ENCODE measurements around the gene CLTCL1. TPM values are rescaled to one million over a fixed set of nuclear protein-coding genes. Genes with fewer than 3 reads are reported as not detected.
A peak's percentile ranks its signal among the peaks of the same experiment; 100 is the strongest.

CLTCL1 gene
- polyA plus RNA-seq, 1 donor from 2014 or later: 1.3 TPM

DNA sequence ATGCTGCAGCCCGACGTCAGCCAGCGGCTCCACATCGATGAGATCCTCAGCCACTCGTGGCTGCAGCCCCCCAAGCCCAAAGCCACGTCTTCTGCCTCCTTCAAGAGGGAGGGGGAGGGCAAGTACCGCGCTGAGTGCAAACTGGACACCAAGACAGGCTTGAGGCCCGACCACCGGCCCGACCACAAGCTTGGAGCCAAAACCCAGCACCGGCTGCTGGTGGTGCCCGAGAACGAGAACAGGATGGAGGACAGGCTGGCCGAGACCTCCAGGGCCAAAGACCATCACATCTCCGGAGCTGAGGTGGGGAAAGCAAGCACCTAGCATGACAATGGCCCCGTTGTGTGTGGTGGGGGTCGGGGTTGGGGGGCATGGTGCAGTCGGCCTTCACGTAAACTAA, 159.4 kb downstream of the CLTCL1 start:
- Mint-ChIP-seq H3K4me3 (no peak overlapping the region), H3K9me3 (no peaks in the 10 kb centered on the region), H3K27me3 (no peaks in the 10 kb centered on the region), H3K4me1 (peaks cover 0 to 6% (median 0%) of the 10 kb centered on the region in 3 donors), H3K27ac (peak overlapping the region in 1 of 3 donors; percentile 18), H3K36me3 (peaks cover 5% of the 10 kb centered on the region)

DNA sequence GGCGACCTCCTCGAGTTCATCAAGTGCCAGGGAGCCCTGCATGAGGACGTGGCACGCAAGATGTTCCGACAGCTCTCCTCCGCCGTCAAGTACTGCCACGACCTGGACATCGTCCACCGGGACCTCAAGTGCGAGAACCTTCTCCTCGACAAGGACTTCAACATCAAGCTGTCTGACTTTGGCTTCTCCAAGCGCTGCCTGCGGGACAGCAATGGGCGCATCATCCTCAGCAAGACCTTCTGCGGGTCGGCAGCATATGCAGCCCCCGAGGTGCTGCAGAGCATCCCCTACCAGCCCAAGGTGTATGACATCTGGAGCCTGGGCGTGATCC, 159.9 kb downstream of the CLTCL1 start:
- H3K4me3 Mint-ChIP-seq: no peak overlapping the region
- peak overlapping the region in 1 of 3 donors; percentile 18 for H3K27ac Mint-ChIP-seq
- no peaks in the 10 kb centered on the region for H3K9me3 Mint-ChIP-seq
- H3K36me3 Mint-ChIP-seq: peaks cover 5% of the 10 kb centered on the region
- peaks cover 0 to 6% (median 0%) of the 10 kb centered on the region in 3 donors for H3K4me1 Mint-ChIP-seq
- H3K27me3 Mint-ChIP-seq: no peaks in the 10 kb centered on the region

DNA sequence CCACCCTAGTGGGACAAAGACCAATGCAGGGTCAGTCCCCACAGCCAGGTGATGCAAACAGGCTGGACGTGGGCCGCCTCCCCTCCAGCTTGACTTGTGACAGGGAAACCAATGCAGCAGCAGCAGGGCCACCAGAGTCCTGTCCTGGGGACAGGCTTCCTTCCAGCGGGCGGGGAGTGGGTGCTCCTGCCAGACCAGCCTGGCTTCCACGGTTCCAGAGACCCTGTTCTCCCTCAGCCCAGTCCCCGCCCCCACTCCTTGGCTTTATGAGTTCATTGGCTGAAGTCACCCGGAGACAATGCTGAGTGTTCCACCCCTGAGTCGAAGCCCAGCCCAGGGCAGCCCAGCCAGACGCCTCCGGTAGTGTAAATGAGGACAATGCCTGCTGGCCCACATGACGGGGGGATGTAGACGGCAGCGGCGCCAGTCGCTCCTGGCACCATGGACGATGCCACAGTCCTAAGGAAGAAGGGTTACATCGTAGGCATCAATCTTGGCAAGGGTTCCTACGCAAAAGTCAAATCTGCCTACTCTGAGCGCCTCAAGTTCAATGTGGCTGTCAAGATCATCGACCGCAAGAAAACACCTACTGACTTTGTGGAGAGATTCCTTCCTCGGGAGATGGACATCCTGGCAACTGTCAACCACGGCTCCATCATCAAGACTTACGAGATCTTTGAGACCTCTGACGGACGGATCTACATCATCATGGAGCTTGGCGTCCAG, 160.4 kb downstream of the CLTCL1 start, which contains the start of gene TSSK2:
TSSK2 (plus strand) TSS at position 350 of the 726 bp plus-strand sequence; CDS start at position 442, 92 bp downstream.
- H3K27me3 Mint-ChIP-seq: no peaks in the 10 kb centered on the region
- H3K27ac Mint-ChIP-seq: peak within 1 kb of the TSS in 1 of 3 donors; percentile 18
- H3K4me3 Mint-ChIP-seq: no peak within 1 kb of the TSS
- H3K4me1 Mint-ChIP-seq: peaks cover 0 to 3% (median 0%) of the 10 kb centered on the region in 3 donors
- H3K36me3 Mint-ChIP-seq: peaks cover 5% of the 10 kb centered on the region
- no peaks in the 10 kb centered on the region for H3K9me3 Mint-ChIP-seq

- no peaks in the 10 kb centered on the region for H3K9me3 Mint-ChIP-seq
- H3K4me3 Mint-ChIP-seq: peak overlapping the region in 1 of 4 donors; percentile 18
- no peaks in the 10 kb centered on the region for H3K4me1 Mint-ChIP-seq
- H3K27me3 Mint-ChIP-seq: no peaks in the 10 kb centered on the region
- no peak overlapping the region for H3K27ac Mint-ChIP-seq
- no peaks in the 10 kb centered on the region for H3K36me3 Mint-ChIP-seq
Measured at GRCh38 chr22:19129871-19130270, 161.6 kb downstream of the CLTCL1 start.

Other genes with a start within 250 kb of the CLTCL1 start
- 29.1 TPM for gene DGCR2, start 169.3 kb downstream of the CLTCL1 start, polyA plus RNA-seq
- not detected for gene TSSK2, start 160.4 kb downstream of the CLTCL1 start, polyA plus RNA-seq
- gene ESS2, start 147.1 kb downstream of the CLTCL1 start, polyA plus RNA-seq: 12.5 TPM
- not detected for gene GSC2, start 141.4 kb downstream of the CLTCL1 start, polyA plus RNA-seq
- 113 TPM for gene SLC25A1, start 113.0 kb downstream of the CLTCL1 start, polyA plus RNA-seq
- gene HIRA, start 140.0 kb upstream of the CLTCL1 start, polyA plus RNA-seq: 6.3 TPM
- 75.6 TPM for gene MRPL40, start 140.8 kb upstream of the CLTCL1 start, polyA plus RNA-seq
- gene C22orf39, start 156.0 kb upstream of the CLTCL1 start, polyA plus RNA-seq: 49.6 TPM
- gene UFD1, start 187.5 kb upstream of the CLTCL1 start, polyA plus RNA-seq: 52.1 TPM
- 0.39 TPM for gene CDC45, start 188.2 kb upstream of the CLTCL1 start, polyA plus RNA-seq
- 0.79 TPM for gene CLDN5, start 232.7 kb upstream of the CLTCL1 start, polyA plus RNA-seq

Data from IgD-negative memory B cell (primary cell).